ENCODE results near the gene PCMT1. TPM values are rescaled to one million over a fixed set of nuclear protein-coding genes. Genes with fewer than 3 reads are reported as not detected.

The PCMT1 gene
- total and polyA plus RNA-seq, 2 of the 13 experiments (the other 11 are each of a cell fraction or from before 2014, with no cell fraction given), result 112 to 169 TPM

DNA sequence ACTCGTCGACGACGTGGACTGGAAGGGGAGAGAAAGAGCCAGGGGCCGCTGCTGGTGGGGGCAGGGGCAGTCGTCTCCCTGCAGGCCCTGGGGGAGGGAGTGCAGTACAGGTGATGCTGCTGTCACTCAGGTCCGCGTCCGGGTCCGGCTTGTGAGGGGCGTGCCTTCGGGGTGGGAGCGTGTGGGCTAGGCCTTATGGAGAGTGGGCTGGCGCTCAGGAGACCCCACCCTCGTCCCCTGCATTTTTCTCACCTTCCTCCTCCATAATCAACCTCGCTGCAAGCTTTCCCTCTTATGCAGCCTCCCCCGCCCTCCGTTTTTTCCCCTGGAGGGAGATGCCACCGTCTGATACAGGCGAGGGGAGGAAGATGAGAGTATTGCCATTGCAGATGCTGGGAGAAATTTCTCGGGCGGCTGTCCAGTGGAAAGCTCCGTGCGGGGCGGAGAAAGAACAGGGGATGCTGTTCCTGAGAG, 632 bp downstream of the PCMT1 start (continued):
- TF ChIP-seq LBX2 (CRISPR knock-in tag; IDR thresholded peaks at IDR 0.05; ENCODE audit: borderline replicate concordance) (no peak), CBX2 (IDR thresholded peaks at IDR 0.05; ENCODE audit: low read depth, low read length) (no peak), CBX2 (CRISPR knock-in tag; IDR thresholded peaks at IDR 0.05; ENCODE audit: low read depth) (no peak), SNAI1 (CRISPR knock-in tag; IDR thresholded peaks at IDR 0.05; ENCODE audit: borderline replicate concordance) (no peak), BCL6 (CRISPR knock-in tag; IDR thresholded peaks at IDR 0.05) (no peak), KDM6A (CRISPR knock-in tag; IDR thresholded peaks at IDR 0.05; ENCODE audit: low read depth) (no peak), KAT7 (CRISPR knock-in tag; IDR thresholded peaks at IDR 0.05; ENCODE audit: borderline replicate concordance) (peak; percentile 13; the same call in 1 of the 2 replicates), ATF4 (CRISPR knock-in tag; IDR thresholded peaks at IDR 0.05) (no peak), TFE3 (CRISPR knock-in tag; IDR thresholded peaks at IDR 0.05) (no peak), ATM (IDR thresholded peaks at IDR 0.05; ENCODE audit: borderline replicate concordance) (no peak), KDM3A (CRISPR knock-in tag; IDR thresholded peaks at IDR 0.05; ENCODE audit: low read depth) (no peak), WIZ (CRISPR knock-in tag; IDR thresholded peaks at IDR 0.05) (no peak), ZNF224 (CRISPR knock-in tag; IDR thresholded peaks at IDR 0.05) (0 out of 2 replicates have a peak, but pooled peaks have one; percentile 36), ZSCAN29 (CRISPR knock-in tag; conservative IDR thresholded peaks at IDR 0.05) (no peak), MEIS1 (CRISPR knock-in tag; IDR thresholded peaks at IDR 0.05; ENCODE audit: borderline replicate concordance) (peak; percentile 30; the same call in 1 of the 2 replicates), ZNF768 (CRISPR knock-in tag; IDR thresholded peaks at IDR 0.05) (peak; percentile 82), MAFG (CRISPR knock-in tag; IDR thresholded peaks at IDR 0.05) (no peak), IKZF1 (IDR thresholded peaks at IDR 0.05) (no peak), MAFK (conservative IDR thresholded peaks at IDR 0.05 in 1 of 2, IDR thresholded peaks at IDR 0.05 in 1 of 2; ENCODE audit: low read length in 2 of 2) (no peak), RXRA (CRISPR knock-in tag; IDR thresholded peaks at IDR 0.05) (peak; percentile 60; the same call in 1 of the 2 replicates), ZNF761 (CRISPR knock-in tag; conservative IDR thresholded peaks at IDR 0.05) (no peak), KMT2B (CRISPR knock-in tag; IDR thresholded peaks at IDR 0.05) (no peak), PCBP2 (optimal IDR thresholded peaks at IDR 0.05; ENCODE audit: low read depth, low read length, poor library complexity, severe bottlenecking) (no peak), TBP (CRISPR knock-in tag; IDR thresholded peaks at IDR 0.05) (no peak)
- TF ChIP-seq, protein P1, sequence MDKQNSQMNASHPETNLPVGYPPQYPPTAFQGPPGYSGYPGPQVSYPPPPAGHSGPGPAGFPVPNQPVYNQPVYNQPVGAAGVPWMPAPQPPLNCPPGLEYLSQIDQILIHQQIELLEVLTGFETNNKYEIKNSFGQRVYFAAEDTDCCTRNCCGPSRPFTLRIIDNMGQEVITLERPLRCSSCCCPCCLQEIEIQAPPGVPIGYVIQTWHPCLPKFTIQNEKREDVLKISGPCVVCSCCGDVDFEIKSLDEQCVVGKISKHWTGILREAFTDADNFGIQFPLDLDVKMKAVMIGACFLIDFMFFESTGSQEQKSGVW (CRISPR knock-in tag; IDR thresholded peaks at IDR 0.05; ENCODE audit: borderline replicate concordance), result no peak
